Panc1 (cell line): ENCODE results near the gene ERBB2. TPM values are rescaled to one million over a fixed set of nuclear protein-coding genes. Genes with fewer than 3 reads are reported as not detected.

Source experiments
- ATAC-seq: fragments of 200-7000 bp; cut with Tn5 transposase; 2 replicates; pipeline ENCODE4 v1.9.1; 2020; ENCODE audit warnings: mild to moderate bottlenecking, moderate library complexity
- BruUV-seq: library from RNA; stranded (reverse); fragments of 400-500 nt; replicated peaks from 2 replicates; lab custom pipeline; 2021; lab: Mats Ljungman, UMichigan
- CTCF ChIA-PET: fragments of 300-600 bp; sonication (Branson Sonifier 250); formaldehyde crosslinking; loops from one replicate; lab custom pipeline; 2022; ENCODE audit warnings: antibody characterized with exemption; lab: Charles Lee
- POLR2A ChIA-PET: fragments of 300-600 bp; sonication (Branson Sonifier 250); formaldehyde crosslinking; loops from one replicate; lab custom pipeline; 2022; ENCODE audit warnings: antibody characterized with exemption; lab: Charles Lee
- DNase-seq: peaks from one replicate; pipeline ENCODE4 v3.0.0-alpha.2; 2010; ENCODE audit warnings: low read depth, low spot score
- H3K27ac ChIP-seq: 2 replicates; pipeline ENCODE4 v1.5.1; 2011; ENCODE audit warnings: mild to moderate bottlenecking, low read length, inconsistent platforms
- H3K27me3 ChIP-seq: fragments of 200-500 bp; sonication (Bioruptor generic); 2 replicates; pipeline ENCODE4 v1.6.0; 2014; ENCODE audit warnings: low read length, inconsistent platforms; ENCODE audit not compliant: control insufficient read depth, insufficient read depth
- H3K36me3 ChIP-seq: fragments of 200-500 bp; sonication (Bioruptor generic); 2 replicates; pipeline ENCODE4 v1.5.1; 2014; ENCODE audit warnings: inconsistent platforms, mild to moderate bottlenecking, low read length, moderate library complexity; ENCODE audit not compliant: control insufficient read depth, insufficient read depth
- H3K4me1 ChIP-seq: 2 replicates; pipeline ENCODE4 v1.5.1; 2011; ENCODE audit warnings: inconsistent platforms, mild to moderate bottlenecking, low read length, moderate library complexity; ENCODE audit not compliant: control insufficient read depth, insufficient read depth
- H3K4me3 ChIP-seq, 2 experiments: 2 replicates each; pipeline ENCODE4 v1.5.1; 2011 to 2012; ENCODE audit warnings: low read depth in 2 of 2, low read length in 2 of 2, mild to moderate bottlenecking in 2 of 2, inconsistent platforms in 1 of 2, moderate library complexity in 1 of 2
- H3K9me3 ChIP-seq: fragments of 200-500 bp; sonication (Bioruptor generic); 2 replicates; pipeline ENCODE4 v1.5.1; 2014; ENCODE audit warnings: low read depth, mild to moderate bottlenecking, inconsistent platforms, low read length, moderate library complexity; ENCODE audit not compliant: control insufficient read depth, insufficient read depth
- POLR2AphosphoS5 ChIP-seq: IDR thresholded peaks from 2 replicates; pipeline ENCODE4 v1.6.1; 2012; ENCODE audit warnings: mild to moderate bottlenecking, low read depth, low read length, moderate library complexity
- SIN3A ChIP-seq: IDR thresholded peaks from 2 replicates; pipeline ENCODE4 v1.6.1; 2012; ENCODE audit warnings: low read depth, mild to moderate bottlenecking, low read length, moderate library complexity, borderline replicate concordance; ENCODE audit not compliant: insufficient read depth
- TCF7L2 ChIP-seq: IDR thresholded peaks from 2 replicates; pipeline ENCODE4 v1.6.1; 2011; ENCODE audit warnings: mild to moderate bottlenecking, low read depth, low read length, inconsistent platforms
- in situ Hi-C: cut with HindIII; loops from 2 replicates; pipeline ENCODE4 v1.10.0; 2016; ENCODE audit warnings: low sequenced_read_pairs, low pct_unique_long_range_greater_than_20kb
- intact Hi-C: fragments of 100-400 bp; cut with micrococcal nuclease; formaldehyde crosslinking; loops from one replicate; pipeline ENCODE4 v1.10.0; 2022; ENCODE audit not compliant: unreplicated experiment
- total RNA-seq: library from RNA; stranded (reverse); gene quantifications from one replicate; pipeline ENCODE4 v1.2.1, GENCODE V29; 2021; ENCODE audit not compliant: unreplicated experiment
- TF ChIP-seq, protein P1 (sequence below): fragments of 450-650 bp; IDR thresholded peaks from 2 replicates; pipeline ENCODE4 v1.5.1; 2017; ENCODE audit warnings: mild to moderate bottlenecking
- TF ChIP-seq, protein P2 (sequence below), 2 experiments: IDR thresholded peaks; 2 replicates each; pipeline ENCODE4 v1.6.1; 2011 to 2012; ENCODE audit warnings: low read depth in 2 of 2, control low read depth in 1 of 2, low read length in 1 of 2, mild to moderate bottlenecking in 1 of 2, moderate library complexity in 1 of 2; ENCODE audit not compliant: insufficient read depth in 1 of 2

The ERBB2 gene
- total RNA-seq, 1 experiment from 2014 or later, result 68.6 TPM

- no peak overlapping the region for H3K4me3 ChIP-seq
- no TSS peak for BruUV-seq
- no peaks in the 10 kb centered on the region for H3K9me3 ChIP-seq
- no peak for DNase-seq
- H3K27me3 ChIP-seq, result no peaks in the 10 kb centered on the region
- no peak overlapping the region for H3K27ac ChIP-seq
- peaks cover 20% of the 10 kb centered on the region for H3K4me1 ChIP-seq
- POLR2A ChIA-PET, result interaction anchor here (0.6 kb wide), 1 partner anchor 47 kb away, joined by 4 read pairs; no protein-coding TSS in a partner anchor
- H3K36me3 ChIP-seq, result no peaks in the 10 kb centered on the region
- in situ Hi-C loops, result no loop called here
- intact Hi-C loops, result no loop called here
- CTCF ChIA-PET, result interaction anchor here (0.7 kb wide), 1 partner anchor 41 kb away, joined by 3 read pairs; no protein-coding TSS in a partner anchor
- TF ChIP-seq, protein P1, sequence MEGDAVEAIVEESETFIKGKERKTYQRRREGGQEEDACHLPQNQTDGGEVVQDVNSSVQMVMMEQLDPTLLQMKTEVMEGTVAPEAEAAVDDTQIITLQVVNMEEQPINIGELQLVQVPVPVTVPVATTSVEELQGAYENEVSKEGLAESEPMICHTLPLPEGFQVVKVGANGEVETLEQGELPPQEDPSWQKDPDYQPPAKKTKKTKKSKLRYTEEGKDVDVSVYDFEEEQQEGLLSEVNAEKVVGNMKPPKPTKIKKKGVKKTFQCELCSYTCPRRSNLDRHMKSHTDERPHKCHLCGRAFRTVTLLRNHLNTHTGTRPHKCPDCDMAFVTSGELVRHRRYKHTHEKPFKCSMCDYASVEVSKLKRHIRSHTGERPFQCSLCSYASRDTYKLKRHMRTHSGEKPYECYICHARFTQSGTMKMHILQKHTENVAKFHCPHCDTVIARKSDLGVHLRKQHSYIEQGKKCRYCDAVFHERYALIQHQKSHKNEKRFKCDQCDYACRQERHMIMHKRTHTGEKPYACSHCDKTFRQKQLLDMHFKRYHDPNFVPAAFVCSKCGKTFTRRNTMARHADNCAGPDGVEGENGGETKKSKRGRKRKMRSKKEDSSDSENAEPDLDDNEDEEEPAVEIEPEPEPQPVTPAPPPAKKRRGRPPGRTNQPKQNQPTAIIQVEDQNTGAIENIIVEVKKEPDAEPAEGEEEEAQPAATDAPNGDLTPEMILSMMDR, result no peak
- TF ChIP-seq SIN3A, result no peak
- no peak for TF ChIP-seq TCF7L2
- TF ChIP-seq, protein P2, sequence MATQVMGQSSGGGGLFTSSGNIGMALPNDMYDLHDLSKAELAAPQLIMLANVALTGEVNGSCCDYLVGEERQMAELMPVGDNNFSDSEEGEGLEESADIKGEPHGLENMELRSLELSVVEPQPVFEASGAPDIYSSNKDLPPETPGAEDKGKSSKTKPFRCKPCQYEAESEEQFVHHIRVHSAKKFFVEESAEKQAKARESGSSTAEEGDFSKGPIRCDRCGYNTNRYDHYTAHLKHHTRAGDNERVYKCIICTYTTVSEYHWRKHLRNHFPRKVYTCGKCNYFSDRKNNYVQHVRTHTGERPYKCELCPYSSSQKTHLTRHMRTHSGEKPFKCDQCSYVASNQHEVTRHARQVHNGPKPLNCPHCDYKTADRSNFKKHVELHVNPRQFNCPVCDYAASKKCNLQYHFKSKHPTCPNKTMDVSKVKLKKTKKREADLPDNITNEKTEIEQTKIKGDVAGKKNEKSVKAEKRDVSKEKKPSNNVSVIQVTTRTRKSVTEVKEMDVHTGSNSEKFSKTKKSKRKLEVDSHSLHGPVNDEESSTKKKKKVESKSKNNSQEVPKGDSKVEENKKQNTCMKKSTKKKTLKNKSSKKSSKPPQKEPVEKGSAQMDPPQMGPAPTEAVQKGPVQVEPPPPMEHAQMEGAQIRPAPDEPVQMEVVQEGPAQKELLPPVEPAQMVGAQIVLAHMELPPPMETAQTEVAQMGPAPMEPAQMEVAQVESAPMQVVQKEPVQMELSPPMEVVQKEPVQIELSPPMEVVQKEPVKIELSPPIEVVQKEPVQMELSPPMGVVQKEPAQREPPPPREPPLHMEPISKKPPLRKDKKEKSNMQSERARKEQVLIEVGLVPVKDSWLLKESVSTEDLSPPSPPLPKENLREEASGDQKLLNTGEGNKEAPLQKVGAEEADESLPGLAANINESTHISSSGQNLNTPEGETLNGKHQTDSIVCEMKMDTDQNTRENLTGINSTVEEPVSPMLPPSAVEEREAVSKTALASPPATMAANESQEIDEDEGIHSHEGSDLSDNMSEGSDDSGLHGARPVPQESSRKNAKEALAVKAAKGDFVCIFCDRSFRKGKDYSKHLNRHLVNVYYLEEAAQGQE (IDR thresholded peaks at IDR 0.05; ENCODE audit: insufficient read depth in 1 of 2, low read depth in 2 of 2, low read length in 1 of 2), result no peak
- no peak for TF ChIP-seq POLR2AphosphoS5
- ATAC-seq, result no peak
Measured at GRCh38 chr17:39660011-39660360, 39.9 kb upstream of the ERBB2 start.

DNA sequence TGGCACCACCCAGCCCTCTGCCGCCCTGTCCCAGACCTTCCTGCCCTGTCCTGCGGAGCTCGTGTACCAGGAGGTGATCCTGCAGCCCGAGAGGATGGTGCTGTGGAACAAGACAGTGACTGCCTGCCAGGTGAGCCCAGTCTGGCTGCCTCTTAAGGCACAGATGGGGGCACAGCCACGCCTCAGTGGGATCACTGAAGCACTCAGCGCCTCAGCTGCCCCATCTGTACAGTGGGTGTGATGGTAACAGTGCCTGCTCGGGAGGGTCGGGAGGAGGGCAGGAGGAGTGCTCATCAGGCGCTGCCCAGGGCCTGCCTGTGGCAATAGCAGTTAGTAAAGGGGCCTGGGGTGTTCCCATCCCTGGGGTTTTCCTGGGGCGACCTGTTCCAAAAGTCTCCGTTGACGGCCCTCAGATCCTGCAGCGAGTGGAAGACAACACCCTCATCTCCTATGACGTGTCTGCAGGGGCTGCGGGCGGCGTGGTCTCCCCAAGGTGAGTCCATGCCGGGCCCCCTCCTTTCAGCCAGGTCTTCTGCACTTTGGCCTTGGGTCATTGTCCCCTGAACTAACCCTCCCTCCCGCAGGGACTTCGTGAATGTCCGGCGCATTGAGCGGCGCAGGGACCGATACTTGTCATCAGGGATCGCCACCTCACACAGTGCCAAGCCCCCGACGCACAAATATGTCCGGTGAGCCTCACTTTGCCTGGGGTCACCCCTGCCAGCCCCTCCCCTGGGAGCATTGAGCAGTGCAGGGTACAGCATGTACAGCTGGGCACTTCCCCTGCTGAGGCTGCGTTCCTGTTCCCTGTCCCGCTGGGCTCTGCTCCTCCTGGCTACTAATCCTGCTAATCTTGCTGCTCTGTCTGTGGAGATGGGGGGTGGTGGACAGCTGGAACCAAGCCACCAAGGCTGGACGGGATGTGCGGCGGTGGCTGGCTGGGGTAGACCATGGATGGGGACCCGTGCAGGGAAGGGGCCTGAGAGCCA is 39.2 kb upstream of the ERBB2 start:
- BruUV-seq, result no TSS peak
- no peaks in the 10 kb centered on the region for H3K27me3 ChIP-seq
- ATAC-seq (no peak), DNase-seq (no peak)
- peaks cover 26% of the 10 kb centered on the region for H3K4me1 ChIP-seq
- H3K9me3 ChIP-seq, result no peaks in the 10 kb centered on the region
- no peak overlapping the region for H3K27ac ChIP-seq
- CTCF ChIA-PET, result no interaction called here
- in situ Hi-C loops (no loop called here), intact Hi-C loops (no loop called here)
- POLR2A ChIA-PET, result interaction anchor here (0.6 kb wide), 1 partner anchor 48 kb away, joined by 4 read pairs; no protein-coding TSS in a partner anchor
- H3K4me3 ChIP-seq, result no peak overlapping the region
- no peaks in the 10 kb centered on the region for H3K36me3 ChIP-seq
- TF ChIP-seq, protein P1, result no peak
- TF ChIP-seq SIN3A, result no peak
- TF ChIP-seq, protein P2 (IDR thresholded peaks at IDR 0.05; ENCODE audit: insufficient read depth in 1 of 2, low read depth in 2 of 2, low read length in 1 of 2), result no peak
- TF ChIP-seq TCF7L2, result no peak
- no peak for TF ChIP-seq POLR2AphosphoS5
